Posterior vena cava (tissue), 2 donors: Measurements from ENCODE around the gene CCDC12. TPM values are rescaled to one million over a fixed set of nuclear protein-coding genes. Genes with fewer than 3 reads are reported as not detected.

ENCODE experiments used
- DNase-seq: peaks from one replicate; pipeline ENCODE4 v3.0.0-alpha.2; 2020; ENCODE audit warnings: low spot score
- intact Hi-C, 2 donors: fragments of 100-400 bp; cut with DNase I; formaldehyde crosslinking; loops; one replicate each; pipeline versions ENCODE4 v1.14.1 to v1.14.2; 2022 to 2023
- total RNA-seq, 2 donors: library from RNA; stranded (reverse); fragmentation: NEBNext Ultra II Directional; extraction: Animal tissue kit (Norgen Biotek cat#: 25700); gene quantifications; one replicate each; pipeline ENCODE4 v1.2.1, GENCODE V29; 2021
- donor health status: DM: yes; HTN: yes; CAD: no.
- donor health status: DM: yes; HTN: yes; CAD: no.

The CCDC12 gene
- total RNA-seq, 2 donors from 2014 or later: 21.5 to 26.0 TPM

- peak; percentile 58 for DNase-seq
- intact Hi-C loops: loop anchor here in 1 of 2 donors (5.0 to 10.0 kb wide), 2 partner anchors 77 to 284 kb away; partner anchors contain the start of gene PRSS50
These were observed 22.4 kb upstream of the CCDC12 start for GRCh38 chr3:46998852-46999515.

GRCh38 chr3:46998121-46998851 is 21.7 kb upstream of the CCDC12 start:
- peak; percentile 92 for DNase-seq
- intact Hi-C loops: loop anchor here in 1 of 2 donors (5.0 to 10.0 kb wide), 2 partner anchors 76 to 283 kb away; partner anchors contain the start of gene PRSS50

- peak; percentile 75 for DNase-seq
- intact Hi-C loops: loop anchor here in 1 of 2 donors (5.0 to 10.0 kb wide), 2 partner anchors 75 to 283 kb away; partner anchors contain the start of gene PRSS50
These were observed 21.0 kb upstream of the CCDC12 start for GRCh38 chr3:46997453-46998091.

GRCh38 chr3:46996689-46997452 is 20.3 kb upstream of the CCDC12 start:
- intact Hi-C loops: loop anchor here in 1 of 2 donors (5.0 to 10.0 kb wide), 2 partner anchors 75 to 282 kb away; partner anchors contain the start of gene PRSS50
- DNase-seq: peak; percentile 74

GRCh38 chr3:46995901-46996562 is 19.5 kb upstream of the CCDC12 start:
- DNase-seq: peak; percentile 68
- intact Hi-C loops: loop anchor here in 1 of 2 donors (5.0 to 10.0 kb wide), 2 partner anchors 74 to 281 kb away; partner anchors contain the start of gene PRSS50

GRCh38 chr3:46994801-46995731 is 18.5 kb upstream of the CCDC12 start:
- no peak for DNase-seq
- intact Hi-C loops: loop anchor here in 1 of 2 donors (5.0 to 10.0 kb wide), 2 partner anchors 73 to 280 kb away; partner anchors contain the start of gene PRSS50

- DNase-seq: no peak
- intact Hi-C loops: loop anchor here in 1 of 2 donors (10.0 kb wide), 1 partner anchor 279 kb away; the partner anchor contains the start of gene PRSS50
These were observed 17.4 kb upstream of the CCDC12 start for GRCh38 chr3:46993986-46994385.

- DNase-seq: no peak
- intact Hi-C loops: loop anchor here in 1 of 2 donors (10.0 kb wide), 1 partner anchor 278 kb away; the partner anchor contains the start of gene PRSS50
These were observed 16.7 kb upstream of the CCDC12 start for GRCh38 chr3:46993292-46993691.

- no peak for DNase-seq
- intact Hi-C loops: loop anchor here in 1 of 2 donors (10.0 kb wide), 1 partner anchor 277 kb away; the partner anchor contains the start of gene PRSS50
These were observed 15.7 kb upstream of the CCDC12 start for GRCh38 chr3:46992231-46992630.

GRCh38 chr3:46991406-46992165 is 15.0 kb upstream of the CCDC12 start:
- DNase-seq: no peak
- intact Hi-C loops: loop anchor here in 1 of 2 donors (10.0 kb wide), 1 partner anchor 277 kb away; the partner anchor contains the start of gene PRSS50

- no peak for DNase-seq
These were observed 14.2 kb upstream of the CCDC12 start for GRCh38 chr3:46990573-46991374.

GRCh38 chr3:46989146-46989810 is 12.7 kb upstream of the CCDC12 start:
- DNase-seq: no peak
- intact Hi-C loops: no loop called here

More at GRCh38 chr3:46990573-46991374, 14.2 kb upstream of the CCDC12 start:
- intact Hi-C loops: loop anchor here in 1 of 2 donors (10.0 kb wide), 1 partner anchor 276 kb away; the partner anchor contains the start of gene PRSS50

- intact Hi-C loops: no loop called here
- no peak for DNase-seq
These were observed 12.1 kb upstream of the CCDC12 start for GRCh38 chr3:46988616-46989015.

- peak; percentile 93 for DNase-seq
- intact Hi-C loops: no loop called here
These were observed 11.3 kb upstream of the CCDC12 start for GRCh38 chr3:46987743-46988401.
